HG03442 (cell line): ENCODE measurements around the gene PCDH8.
A peak's percentile ranks its signal among the peaks of the same experiment; 100 is the strongest.

ENCODE experiments used
- ATAC-seq: cut with Tn5 transposase; IDR thresholded peaks from one replicate; pipeline ENCODE4 v1.9.1; 2021; ENCODE audit warnings: mild to moderate bottlenecking, moderate library complexity; ENCODE audit not compliant: unreplicated experiment

PCDH8 gene

GRCh38 chr13:52848455-52849195 lies at the start of gene PCDH8:
PCDH8 (minus strand) TSS chr13:52848640; CDS start chr13:52848436, 204 bp downstream.
- ATAC-seq = no peak

DNA sequence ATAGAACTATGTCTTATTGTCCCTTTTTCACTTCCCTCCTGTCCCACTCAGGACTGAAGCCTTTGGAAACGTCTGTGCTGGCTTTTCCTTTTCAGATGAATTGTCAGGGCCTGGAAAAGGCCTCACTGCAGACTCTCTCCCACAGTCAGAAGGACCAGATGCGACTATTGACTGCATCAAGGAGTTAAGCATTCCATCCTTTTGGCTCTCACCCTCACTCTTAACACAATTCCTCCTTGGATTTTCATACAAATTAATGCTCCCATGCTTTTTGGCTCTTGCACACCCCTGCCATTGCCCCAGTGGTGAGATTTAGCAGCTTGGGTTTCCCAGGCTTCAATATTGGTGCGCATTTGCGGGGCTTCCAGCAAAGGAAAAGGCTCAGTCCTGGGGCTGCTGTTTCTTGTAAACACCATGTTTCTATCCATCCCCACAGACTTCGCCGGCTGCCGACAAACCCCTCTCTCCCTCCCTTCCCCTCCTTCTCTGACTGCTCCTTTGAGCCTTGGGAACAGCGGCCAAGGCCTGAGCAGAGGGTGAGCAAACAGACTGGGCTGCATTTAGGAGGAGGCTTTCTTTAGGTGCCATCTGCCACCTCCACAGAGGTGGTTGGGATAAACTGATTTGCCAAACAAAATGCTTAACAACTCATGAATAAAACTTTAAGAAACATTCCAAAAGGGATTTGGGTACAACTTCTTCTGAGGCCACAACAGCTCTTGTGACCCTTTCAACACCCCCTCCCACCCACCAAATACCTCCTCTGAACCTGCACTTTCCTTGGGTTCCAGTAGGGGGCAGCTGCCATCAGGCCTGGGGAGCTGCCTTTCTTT lies 48.6 kb upstream of the PCDH8 start:
- no peak for ATAC-seq

DNA sequence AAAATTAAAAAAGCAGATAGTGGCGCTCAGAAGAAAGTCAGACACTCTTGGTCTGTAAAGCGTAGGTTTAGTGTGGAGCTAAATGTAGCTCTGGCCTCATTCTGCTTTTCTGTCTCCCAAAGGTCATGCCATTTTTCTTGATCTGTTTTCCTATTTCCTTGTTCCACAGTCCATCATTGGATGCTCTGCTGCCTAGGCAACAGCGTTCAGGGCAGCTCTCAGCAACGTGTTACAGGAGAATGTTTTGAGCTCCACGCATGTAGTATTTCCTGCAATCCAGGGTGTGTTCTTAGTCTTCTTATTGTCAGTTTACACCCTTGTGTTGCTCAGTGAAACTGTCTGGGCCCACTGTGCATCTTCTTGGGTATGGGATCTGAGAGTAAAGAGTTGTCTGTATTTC lies 46.0 kb upstream of the PCDH8 start:
- no peak for ATAC-seq

GRCh38 chr13:52892925-52893324 lies 44.5 kb upstream of the PCDH8 start:
- no peak for ATAC-seq

DNA sequence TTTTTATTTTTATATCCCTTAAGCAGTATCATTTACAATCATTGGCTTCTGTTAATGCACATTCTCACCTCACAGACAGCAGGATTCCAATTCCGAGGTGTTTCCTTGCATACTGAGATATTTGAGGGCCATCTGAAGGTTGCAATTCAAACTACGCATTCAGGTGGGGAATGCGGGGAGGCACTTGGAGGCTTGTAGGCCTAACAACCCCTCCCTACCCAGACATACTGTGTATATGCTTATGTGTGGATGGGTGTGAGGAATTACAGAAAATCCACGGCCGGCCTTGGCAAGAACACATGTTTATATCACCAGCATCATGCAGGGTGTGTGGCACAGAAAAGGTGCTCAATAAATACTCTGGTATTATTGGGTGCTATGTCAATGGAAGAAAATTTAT lies 43.3 kb upstream of the PCDH8 start:
- ATAC-seq = no peak

GRCh38 chr13:52887165-52887564 lies 38.7 kb upstream of the PCDH8 start:
- ATAC-seq = no peak

- no peak for ATAC-seq
Measured at GRCh38 chr13:52885141-52885540, 36.7 kb upstream of the PCDH8 start.

DNA sequence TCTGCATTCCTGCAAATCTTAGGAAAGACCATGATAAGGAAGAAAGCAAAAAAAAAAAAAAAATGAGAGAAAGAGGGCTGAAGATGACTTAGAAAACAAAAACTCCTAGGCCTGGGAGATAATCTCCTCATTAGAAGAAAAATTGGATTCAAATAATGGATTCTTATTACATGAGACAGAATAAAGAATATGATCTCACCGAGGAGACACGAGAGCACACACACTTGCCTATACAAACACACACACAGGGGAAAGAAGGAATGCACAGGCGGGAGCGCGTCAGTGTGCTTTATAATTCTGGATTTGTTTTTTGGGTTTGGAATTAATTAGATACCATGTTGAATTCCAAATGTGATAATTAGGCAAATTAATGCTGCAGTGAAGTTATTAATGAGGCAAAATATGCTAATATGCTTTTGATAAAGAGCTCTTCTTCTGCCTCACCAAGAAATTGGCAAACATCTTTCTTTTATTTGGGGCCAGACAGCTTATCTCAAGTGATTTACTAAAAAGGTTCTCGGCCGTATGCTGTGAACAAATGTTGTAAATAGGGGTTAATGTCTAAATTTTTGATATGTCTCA lies 36.1 kb upstream of the PCDH8 start:
- no peak for ATAC-seq

GRCh38 chr13:52882785-52883184 lies 34.3 kb upstream of the PCDH8 start:
- ATAC-seq = no peak

- no peak for ATAC-seq
Measured at GRCh38 chr13:52879950-52880741, 31.7 kb upstream of the PCDH8 start.

DNA sequence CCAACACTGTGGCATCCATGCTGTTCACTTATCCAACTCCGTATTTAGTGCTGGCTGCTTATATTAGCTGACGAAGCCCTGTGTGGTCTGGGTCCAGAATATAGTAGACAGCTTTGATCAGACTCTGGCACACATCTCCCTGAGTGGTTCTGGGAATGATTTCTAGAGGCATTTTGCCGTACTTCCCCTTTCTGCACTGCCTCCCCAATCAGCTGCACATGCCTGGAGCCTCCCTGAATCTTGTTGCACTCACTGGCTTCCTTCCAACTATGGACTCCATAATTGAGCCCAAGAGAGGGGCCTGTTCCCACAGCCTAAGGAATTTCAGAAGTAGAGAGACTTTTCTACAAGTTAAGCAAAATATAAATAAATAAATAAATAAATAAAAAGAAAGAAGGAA lies 30.4 kb upstream of the PCDH8 start:
- no peak for ATAC-seq

- ATAC-seq = no peak
Measured at GRCh38 chr13:52870143-52870542, 21.7 kb upstream of the PCDH8 start.

DNA sequence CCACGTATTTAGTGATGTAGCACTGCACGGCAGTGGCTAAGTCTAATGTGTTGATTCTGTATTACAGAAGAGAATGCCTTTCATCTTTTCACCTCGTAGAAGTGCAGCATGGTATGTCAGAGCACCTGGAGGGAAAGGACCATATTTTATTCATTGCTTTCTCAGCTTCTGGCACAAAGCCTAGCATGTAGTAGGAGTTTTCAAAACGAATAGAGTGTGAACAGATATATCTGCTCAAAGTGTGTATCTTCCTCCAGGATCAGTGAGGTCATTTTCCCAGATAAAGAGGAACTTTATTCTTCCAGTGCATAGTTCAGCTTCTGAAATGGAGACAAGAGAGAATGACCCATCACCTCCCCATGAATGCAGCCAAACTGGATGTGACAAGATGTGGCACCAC lies 21.2 kb upstream of the PCDH8 start:
- no peak for ATAC-seq

GRCh38 chr13:52869050-52869449 lies 20.6 kb upstream of the PCDH8 start:
- ATAC-seq = no peak

DNA sequence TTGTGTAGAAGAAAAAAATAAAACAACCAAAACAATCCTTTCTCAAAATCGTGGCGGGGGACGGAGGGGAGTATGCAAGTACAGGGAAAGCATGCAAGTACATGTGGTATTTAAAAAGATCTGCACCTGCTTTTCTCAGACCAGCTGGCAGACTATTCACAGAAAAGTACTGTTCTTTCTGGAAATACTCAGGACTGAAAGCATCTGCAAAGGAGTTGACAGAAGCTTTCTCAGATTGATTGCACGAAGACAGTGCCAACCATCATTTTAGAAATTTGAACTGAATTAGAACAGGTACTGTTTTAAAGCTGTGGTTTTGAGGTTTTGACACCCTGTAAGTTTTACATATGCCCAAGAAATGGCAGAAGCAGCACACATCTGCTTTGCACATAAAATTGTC lies 19.8 kb upstream of the PCDH8 start:
- ATAC-seq = no peak

GRCh38 chr13:52864941-52865340 lies 16.5 kb upstream of the PCDH8 start:
- no peak for ATAC-seq

GRCh38 chr13:52862358-52863206 lies 14.1 kb upstream of the PCDH8 start:
- no peak for ATAC-seq

GRCh38 chr13:52852444-52852843 lies 4.0 kb upstream of the PCDH8 start:
- no peak for ATAC-seq

GRCh38 chr13:52851137-52851962 lies 2.9 kb upstream of the PCDH8 start:
- peak; percentile 82 for ATAC-seq
